Right forelimb (tissue), 1 donor: ENCODE measurements around the gene COX7A2L.

Source experiments
- DNase-seq: peaks from one replicate; pipeline ENCODE4 v3.0.0-alpha.2; 2018

The COX7A2L gene

DNA sequence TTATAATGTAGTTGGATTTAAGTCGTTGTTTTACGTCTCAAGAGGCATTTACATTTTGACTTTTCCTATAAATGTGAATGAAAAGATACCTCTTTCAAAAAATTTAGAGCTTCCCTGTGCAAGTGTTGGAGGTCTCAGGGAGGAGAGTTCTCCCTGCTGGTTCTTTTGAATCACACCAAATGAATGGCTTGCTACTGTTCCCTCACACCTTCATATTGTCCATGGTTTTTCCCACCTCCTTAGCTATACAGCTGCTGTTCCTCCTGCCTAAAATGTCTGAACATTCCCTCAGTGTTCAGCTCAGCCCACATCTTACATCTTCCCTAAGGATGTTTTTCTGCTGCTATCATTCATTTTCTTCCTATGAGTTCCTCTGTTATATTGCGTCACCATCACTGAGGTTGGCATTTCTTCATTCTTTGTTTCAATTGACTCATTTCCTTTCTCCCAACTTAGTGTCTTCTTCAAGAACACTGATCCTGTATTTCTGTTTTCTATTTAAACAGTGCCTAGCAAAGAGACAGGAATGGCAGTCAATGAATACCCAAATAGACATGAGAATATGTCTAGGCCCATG lies 46.0 kb downstream of the COX7A2L start:
- no peak for DNase-seq

DNA sequence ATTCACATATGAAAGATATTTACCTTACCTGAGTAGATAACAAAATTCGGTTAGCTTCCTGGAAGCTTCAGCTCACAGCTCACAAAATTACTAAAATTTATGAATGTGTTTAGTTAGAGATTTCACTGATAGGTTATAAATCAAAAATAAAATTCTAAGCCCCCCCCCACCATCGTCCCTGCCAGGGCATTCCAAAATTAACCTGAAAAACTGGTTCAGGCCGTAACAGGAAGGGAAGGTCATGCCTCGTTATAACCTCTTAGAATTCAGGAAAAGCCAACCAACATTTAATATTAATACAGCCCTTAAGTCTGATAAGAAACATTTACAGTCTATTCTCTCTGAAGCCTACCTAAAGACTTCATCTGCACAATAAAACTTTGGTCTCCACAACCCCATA lies 48.9 kb downstream of the COX7A2L start:
- DNase-seq, result no peak

DNA sequence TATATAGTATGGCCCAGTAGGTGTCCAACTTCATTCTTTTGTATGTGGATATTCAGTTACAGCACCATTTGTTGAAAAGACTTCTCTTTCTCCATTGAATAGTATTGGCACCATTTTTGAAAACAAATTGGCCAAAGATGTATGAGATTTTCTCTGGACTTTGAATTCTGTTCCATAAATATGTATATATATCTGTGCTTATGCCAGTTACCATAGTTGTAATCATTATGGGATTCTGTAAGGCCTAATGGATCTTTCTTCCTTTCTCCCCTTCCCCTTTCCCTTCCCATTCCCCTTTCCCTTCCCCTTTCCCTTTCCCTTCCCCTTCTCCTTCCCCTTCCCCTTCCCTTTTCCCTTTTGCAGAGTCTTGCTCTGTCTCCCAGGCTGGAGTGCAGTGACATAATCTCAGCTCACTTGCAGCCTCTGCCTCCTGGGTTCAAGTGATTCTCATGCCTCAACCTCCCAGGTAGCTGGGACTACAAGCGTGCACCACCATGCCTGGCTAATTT lies 51.0 kb downstream of the COX7A2L start:
- no peak for DNase-seq

DNA sequence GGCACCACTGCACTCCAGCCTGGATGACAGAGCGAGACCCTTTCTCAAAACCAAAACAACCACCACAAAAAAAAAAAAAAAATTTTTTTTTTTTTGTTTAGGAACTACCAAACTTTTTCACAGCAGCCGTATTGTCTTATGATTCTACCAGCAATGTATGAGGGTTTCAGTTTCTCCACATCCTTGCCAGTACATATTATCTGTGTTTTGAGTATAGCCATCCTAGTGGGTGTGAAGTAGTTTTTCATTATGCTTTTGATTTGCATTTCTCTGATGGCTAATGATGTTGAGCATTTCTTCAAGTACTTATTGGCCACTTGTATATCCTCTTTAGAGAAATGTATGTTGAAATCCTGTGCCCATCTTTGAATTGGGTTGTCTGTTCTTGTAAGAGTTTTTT lies 51.7 kb downstream of the COX7A2L start:
- no peak for DNase-seq

DNA sequence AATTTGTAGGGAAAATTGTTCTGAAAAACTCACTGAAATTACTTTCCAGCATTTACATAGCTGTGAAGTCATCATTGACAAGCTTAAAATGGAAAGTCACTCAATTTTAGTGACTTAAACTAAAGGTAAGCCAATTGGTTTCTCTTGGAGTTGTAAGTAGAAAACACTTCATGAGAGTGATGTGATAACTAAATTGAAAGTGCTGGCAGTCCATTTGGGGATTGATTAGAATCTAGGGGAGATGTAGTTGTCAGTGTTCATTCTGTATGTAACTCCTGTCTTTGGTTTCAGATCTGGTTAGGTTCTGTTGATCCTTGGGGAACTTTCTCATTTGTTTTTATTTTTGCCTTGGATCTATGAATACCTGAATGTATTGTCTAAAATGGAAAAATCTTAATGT lies 53.8 kb downstream of the COX7A2L start:
- DNase-seq, result no peak

DNA sequence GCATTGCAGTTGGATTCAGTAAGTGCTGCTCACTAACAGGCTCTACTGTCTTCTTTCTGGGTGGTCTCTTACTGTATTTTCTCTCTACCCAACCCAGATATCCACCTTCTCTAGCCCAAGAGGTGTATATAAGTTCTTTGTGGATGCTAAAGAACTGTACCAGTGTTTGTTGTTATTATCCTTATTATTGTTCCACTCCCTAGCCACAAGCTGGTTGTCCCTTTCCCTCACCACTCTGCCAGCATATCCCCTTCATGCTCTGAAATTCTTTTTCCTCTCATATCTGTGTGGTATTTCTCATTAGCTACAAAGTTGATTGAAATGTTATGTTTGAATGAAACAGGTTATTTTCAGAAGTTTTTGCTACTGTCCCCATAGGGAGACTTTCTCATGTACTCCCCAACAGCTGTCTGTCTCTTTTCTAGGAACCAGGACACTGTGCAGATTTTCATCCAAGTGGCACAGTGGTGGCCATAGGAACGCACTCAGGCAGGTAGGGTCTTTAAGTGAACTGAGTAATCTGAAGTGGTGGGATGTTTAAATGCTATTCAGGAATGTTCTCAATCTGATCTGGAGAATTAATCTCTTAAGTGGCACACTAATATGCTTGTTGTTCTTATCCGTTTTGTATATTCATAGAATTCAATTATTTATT lies 56.8 kb downstream of the COX7A2L start:
- no peak for DNase-seq

DNA sequence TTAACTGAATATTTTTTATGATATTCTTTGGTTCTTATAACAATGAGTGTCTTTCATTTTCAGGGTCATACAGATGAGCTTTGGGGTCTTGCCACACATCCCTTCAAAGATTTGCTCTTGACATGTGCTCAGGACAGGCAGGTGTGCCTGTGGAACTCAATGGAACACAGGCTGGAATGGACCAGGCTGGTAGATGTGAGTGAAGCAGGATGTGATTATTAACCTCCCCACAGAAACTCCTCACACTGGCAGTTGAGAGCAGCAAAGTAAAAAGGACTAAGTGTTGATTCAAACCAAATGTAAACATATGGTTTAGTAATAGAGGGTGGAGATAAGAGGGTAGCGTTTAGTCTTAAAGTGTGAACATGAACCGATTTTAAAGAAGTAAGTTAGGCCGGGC lies 57.8 kb downstream of the COX7A2L start:
- DNase-seq, result no peak

DNA sequence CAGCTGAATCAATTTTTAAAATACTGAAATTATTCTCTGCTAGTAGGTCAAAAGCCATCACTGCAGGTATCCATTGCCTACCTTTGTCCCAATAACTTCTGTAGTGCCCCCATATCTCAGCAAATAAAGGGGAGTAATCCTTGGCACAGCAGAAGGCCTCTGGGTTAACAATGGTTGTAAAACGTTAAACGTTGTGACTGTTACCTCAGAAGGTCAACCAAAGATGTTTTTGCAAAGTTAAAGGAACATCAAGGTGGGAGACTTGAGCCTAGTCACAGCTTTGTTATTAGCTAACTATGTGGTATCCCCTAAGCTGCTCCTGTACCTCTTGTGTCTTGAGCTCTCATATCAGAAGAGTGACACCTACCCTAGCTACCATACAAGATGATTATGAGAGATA lies 60.5 kb downstream of the COX7A2L start:
- no peak for DNase-seq
